ENCODE results near the gene UNC5C. TPM values are rescaled to one million over a fixed set of nuclear protein-coding genes. Genes with fewer than 3 reads are reported as not detected.

The UNC5C gene
- total RNA-seq, 3 donors from 2014 or later, result 6.2 to 20.9 (median 6.2) TPM

- Histone ChIP-seq H3K27ac (no peak overlapping the region), H3K27me3 (no peaks in the 10 kb centered on the region), H3K36me3 (no peaks in the 10 kb centered on the region), H3K4me1 (no peaks in the 10 kb centered on the region), H3K4me3 (no peak overlapping the region), H3K9me3 (no peaks in the 10 kb centered on the region)
- intact Hi-C loops (cut with DNase I; ENCODE audit: low total_unique reads), result no loop called here
- DNase-seq (ENCODE audit: low spot score in 2 of 2), result no peak
- TF ChIP-seq, protein P1, sequence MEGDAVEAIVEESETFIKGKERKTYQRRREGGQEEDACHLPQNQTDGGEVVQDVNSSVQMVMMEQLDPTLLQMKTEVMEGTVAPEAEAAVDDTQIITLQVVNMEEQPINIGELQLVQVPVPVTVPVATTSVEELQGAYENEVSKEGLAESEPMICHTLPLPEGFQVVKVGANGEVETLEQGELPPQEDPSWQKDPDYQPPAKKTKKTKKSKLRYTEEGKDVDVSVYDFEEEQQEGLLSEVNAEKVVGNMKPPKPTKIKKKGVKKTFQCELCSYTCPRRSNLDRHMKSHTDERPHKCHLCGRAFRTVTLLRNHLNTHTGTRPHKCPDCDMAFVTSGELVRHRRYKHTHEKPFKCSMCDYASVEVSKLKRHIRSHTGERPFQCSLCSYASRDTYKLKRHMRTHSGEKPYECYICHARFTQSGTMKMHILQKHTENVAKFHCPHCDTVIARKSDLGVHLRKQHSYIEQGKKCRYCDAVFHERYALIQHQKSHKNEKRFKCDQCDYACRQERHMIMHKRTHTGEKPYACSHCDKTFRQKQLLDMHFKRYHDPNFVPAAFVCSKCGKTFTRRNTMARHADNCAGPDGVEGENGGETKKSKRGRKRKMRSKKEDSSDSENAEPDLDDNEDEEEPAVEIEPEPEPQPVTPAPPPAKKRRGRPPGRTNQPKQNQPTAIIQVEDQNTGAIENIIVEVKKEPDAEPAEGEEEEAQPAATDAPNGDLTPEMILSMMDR (IDR thresholded peaks at IDR 0.05), result no peak
- no peak for TF ChIP-seq POLR2A (IDR thresholded peaks at IDR 0.05)
- no peak for TF ChIP-seq POLR2AphosphoS5 (IDR thresholded peaks at IDR 0.05)
Measured at GRCh38 chr4:95204267-95204844, 344.4 kb downstream of the UNC5C start.

GRCh38 chr4:95198961-95199360, 349.8 kb downstream of the UNC5C start:
- Histone ChIP-seq H3K9me3 (no peaks in the 10 kb centered on the region), H3K27me3 (no peaks in the 10 kb centered on the region), H3K4me1 (no peaks in the 10 kb centered on the region), H3K4me3 (no peak overlapping the region), H3K36me3 (no peaks in the 10 kb centered on the region), H3K27ac (no peak overlapping the region)
- TF ChIP-seq POLR2AphosphoS5 (IDR thresholded peaks at IDR 0.05) (no peak), POLR2A (IDR thresholded peaks at IDR 0.05) (no peak)
- TF ChIP-seq, protein P1 (IDR thresholded peaks at IDR 0.05), result no peak
- intact Hi-C loops (cut with DNase I; ENCODE audit: low total_unique reads), result no loop called here
- DNase-seq (ENCODE audit: low spot score in 2 of 2), result no peak

DNA sequence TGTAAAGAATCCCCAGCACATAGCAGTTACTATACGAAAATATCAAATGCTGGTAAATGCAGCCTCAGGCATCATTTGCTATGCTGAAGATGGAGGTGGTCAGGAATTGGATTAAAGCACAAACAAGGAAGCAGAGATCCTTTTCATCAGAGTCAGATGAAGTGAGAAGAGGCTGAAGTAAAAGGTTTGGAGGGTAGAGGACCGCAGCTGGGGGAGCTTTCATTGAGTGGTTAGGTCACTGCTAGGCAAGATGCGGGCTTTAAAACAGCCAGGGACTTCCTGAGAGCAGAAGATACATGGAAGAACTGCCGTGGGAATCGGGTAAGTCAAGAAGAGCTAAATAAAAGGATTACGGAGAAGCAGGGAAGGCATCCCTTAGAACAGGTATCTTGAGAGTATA, 351.4 kb downstream of the UNC5C start:
- Histone ChIP-seq H3K27ac (no peak overlapping the region), H3K27me3 (no peaks in the 10 kb centered on the region), H3K9me3 (no peaks in the 10 kb centered on the region), H3K4me3 (no peak overlapping the region), H3K36me3 (no peaks in the 10 kb centered on the region), H3K4me1 (no peaks in the 10 kb centered on the region)
- TF ChIP-seq, protein P1 (IDR thresholded peaks at IDR 0.05), result no peak
- TF ChIP-seq POLR2AphosphoS5 (IDR thresholded peaks at IDR 0.05), result no peak
- intact Hi-C loops (cut with DNase I; ENCODE audit: low total_unique reads), result no loop called here
- DNase-seq (ENCODE audit: low spot score in 2 of 2), result no peak

GRCh38 chr4:95193391-95194224, 355.2 kb downstream of the UNC5C start:
- no peak for TF ChIP-seq POLR2A (IDR thresholded peaks at IDR 0.05)
- no peak for TF ChIP-seq POLR2AphosphoS5 (IDR thresholded peaks at IDR 0.05)
- TF ChIP-seq, protein P1 (IDR thresholded peaks at IDR 0.05), result no peak
- intact Hi-C loops (cut with DNase I; ENCODE audit: low total_unique reads), result no loop called here
- no peak for DNase-seq (ENCODE audit: low spot score in 2 of 2)

GRCh38 chr4:95191537-95191936, 357.2 kb downstream of the UNC5C start:
- H3K36me3 ChIP-seq, result no peaks in the 10 kb centered on the region
- no peak for TF ChIP-seq POLR2AphosphoS5 (IDR thresholded peaks at IDR 0.05)
- TF ChIP-seq, protein P1 (IDR thresholded peaks at IDR 0.05), result no peak
- no peak for TF ChIP-seq POLR2A (IDR thresholded peaks at IDR 0.05)
- DNase-seq (ENCODE audit: low spot score in 2 of 2), result no peak
- no peak overlapping the region for H3K4me3 ChIP-seq
- intact Hi-C loops (cut with DNase I; ENCODE audit: low total_unique reads), result no loop called here
- H3K4me1 ChIP-seq, result no peaks in the 10 kb centered on the region
- H3K27me3 ChIP-seq, result no peaks in the 10 kb centered on the region
- H3K9me3 ChIP-seq, result no peaks in the 10 kb centered on the region
- no peak overlapping the region for H3K27ac ChIP-seq

More at GRCh38 chr4:95193391-95194224, 355.2 kb downstream of the UNC5C start:
- no peaks in the 10 kb centered on the region for H3K27me3 ChIP-seq
- H3K4me1 ChIP-seq, result no peaks in the 10 kb centered on the region
- H3K9me3 ChIP-seq, result no peaks in the 10 kb centered on the region
- no peaks in the 10 kb centered on the region for H3K36me3 ChIP-seq
- H3K4me3 ChIP-seq, result no peak overlapping the region
- no peak overlapping the region for H3K27ac ChIP-seq

All from breast epithelium (tissue), 4 donors.